SK-N-SH (cell line): ENCODE results near the gene GNAZ.

ENCODE experiments used
- CTCF ChIP-seq: fragments of 200-600 bp; sonication (generic); IDR thresholded peaks from 2 replicates; pipeline ENCODE4 v1.6.1; 2017; ENCODE audit warnings: antibody characterized with exemption, mild to moderate bottlenecking, moderate library complexity
- EZH2phosphoT487 ChIP-seq: fragments of 200-600 bp; sonication (generic); IDR thresholded peaks from 2 replicates; pipeline ENCODE4 v1.6.1; 2017; ENCODE audit warnings: low read depth, mixed run types, mild to moderate bottlenecking, antibody characterized with exemption, moderate library complexity, borderline replicate concordance
- MXI1 ChIP-seq: IDR thresholded peaks from 2 replicates; pipeline ENCODE4 v1.6.1; 2012; ENCODE audit warnings: mild to moderate bottlenecking, low read depth, low read length, improper control_type of control experiment
- POLR2AphosphoS5 ChIP-seq: IDR thresholded peaks from 2 replicates; pipeline ENCODE4 v1.6.1; 2012; ENCODE audit warnings: low read depth, low read length
- RFX5 ChIP-seq: IDR thresholded peaks from 2 replicates; pipeline ENCODE4 v1.6.1; 2012; ENCODE audit warnings: mild to moderate bottlenecking, improper control_type of control experiment, low read length
- SMC3 ChIP-seq: IDR thresholded peaks from 2 replicates; pipeline ENCODE4 v1.6.1; 2012; ENCODE audit warnings: low read depth, low read length, improper control_type of control experiment
- TAF1 ChIP-seq: IDR thresholded peaks from 2 replicates; pipeline ENCODE4 v1.6.1; 2012; ENCODE audit warnings: low read depth, mild to moderate bottlenecking, low read length, moderate library complexity, borderline replicate concordance
- TEAD4 ChIP-seq: IDR thresholded peaks from 2 replicates; pipeline ENCODE4 v1.4.0; 2012; ENCODE audit warnings: mild to moderate bottlenecking, borderline replicate concordance; ENCODE audit not compliant: insufficient read depth
- USF2 ChIP-seq: fragments of 150-350 bp; IDR thresholded peaks from 2 replicates; pipeline ENCODE4 v1.6.1; 2017; ENCODE audit warnings: antibody characterized with exemption, low read length, low read depth, borderline replicate concordance
- YY1 ChIP-seq: IDR thresholded peaks from 2 replicates; pipeline ENCODE4 v1.4.0; 2012; ENCODE audit warnings: low read depth, mild to moderate bottlenecking

DNA sequence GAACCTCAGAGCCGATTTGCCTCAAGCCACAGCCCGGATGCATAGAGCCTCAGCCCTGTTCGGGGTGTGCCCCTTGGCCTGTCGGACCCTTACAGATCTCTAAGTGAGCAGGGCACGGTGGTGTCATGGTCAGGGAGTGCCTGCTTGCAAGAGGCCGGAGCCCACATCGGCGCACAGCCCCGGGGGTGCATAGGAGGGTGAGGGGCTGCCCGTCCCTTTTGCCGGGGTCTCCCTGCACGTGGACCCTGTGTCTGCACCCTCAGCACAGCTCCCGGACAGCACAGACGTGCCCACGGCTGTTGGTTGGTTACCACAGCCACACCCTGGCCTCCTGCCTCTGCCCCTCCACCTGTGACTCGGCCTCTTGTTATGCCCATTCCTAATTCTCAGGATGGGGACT, 81.5 kb downstream of the GNAZ start:
- no peak for TF ChIP-seq POLR2AphosphoS5
- TF ChIP-seq YY1: no peak
- no peak for TF ChIP-seq TEAD4
- no peak for TF ChIP-seq CTCF
- no peak for TF ChIP-seq USF2
- TF ChIP-seq MXI1: no peak
- TF ChIP-seq SMC3: no peak
- no peak for TF ChIP-seq EZH2phosphoT487
- no peak for TF ChIP-seq RFX5
- TF ChIP-seq TAF1: no peak
